Muscle layer of duodenum (tissue), 2 donors: ENCODE measurements around the gene CSN1S1.

Experiments
- H3K27ac ChIP-seq: one replicate; pipeline ENCODE4 v1.7.0; 2013; ENCODE audit warnings: mild to moderate bottlenecking, low read length
- H3K27me3 ChIP-seq: one replicate; pipeline ENCODE4 v1.7.0; 2013; ENCODE audit warnings: low read depth, mild to moderate bottlenecking, control low read depth, low read length
- H3K36me3 ChIP-seq, 2 donors: one replicate each; pipeline ENCODE4 v1.7.0; 2013; ENCODE audit warnings: low read length in 2 of 2, control low read depth in 1 of 2, mild to moderate bottlenecking in 1 of 2; ENCODE audit not compliant: insufficient read depth in 2 of 2, control insufficient read depth in 1 of 2
- H3K4me1 ChIP-seq, 2 donors: one replicate each; pipeline ENCODE4 v1.7.0; 2013; ENCODE audit warnings: low read length in 2 of 2, mild to moderate bottlenecking in 2 of 2, control low read depth in 1 of 2, moderate library complexity in 1 of 2; ENCODE audit not compliant: insufficient read depth in 2 of 2, control insufficient read depth in 1 of 2
- H3K4me3 ChIP-seq, 2 donors: one replicate each; pipeline ENCODE4 v1.7.0; 2013; ENCODE audit warnings: low read length in 2 of 2, low read depth in 1 of 2, mild to moderate bottlenecking in 1 of 2
- H3K9me3 ChIP-seq, 2 donors: one replicate each; pipeline ENCODE4 v1.7.0; 2013; ENCODE audit warnings: low read length in 2 of 2, control low read depth in 1 of 2, mild to moderate bottlenecking in 1 of 2; ENCODE audit not compliant: control insufficient read depth in 1 of 2
- donor health status: healthy.

CSN1S1 gene

DNA sequence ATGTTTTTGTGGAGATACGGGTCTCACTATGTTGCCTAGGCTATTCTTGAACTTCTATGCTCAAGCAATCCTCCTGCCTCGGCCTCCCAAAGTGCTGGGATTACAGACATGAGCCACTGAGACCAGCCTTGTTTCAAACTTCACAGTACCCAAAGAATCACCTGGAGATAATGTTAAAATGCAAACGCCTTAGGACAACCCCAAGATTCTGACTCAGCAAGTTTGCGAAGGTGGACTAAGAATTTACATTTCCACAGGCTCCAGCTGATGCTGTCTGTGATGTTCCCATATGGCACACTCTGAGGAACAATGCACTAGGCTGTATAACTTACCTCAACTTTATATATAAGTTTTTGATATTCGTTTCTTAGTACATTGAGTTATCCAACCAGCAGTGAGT is 63.9 kb downstream of the CSN1S1 start:
- H3K27me3 ChIP-seq: no peaks in the 10 kb centered on the region
- no peak overlapping the region for H3K4me3 ChIP-seq
- H3K27ac ChIP-seq: no peak overlapping the region
- no peaks in the 10 kb centered on the region for H3K36me3 ChIP-seq
- H3K4me1 ChIP-seq: no peaks in the 10 kb centered on the region
- H3K9me3 ChIP-seq: no peaks in the 10 kb centered on the region

DNA sequence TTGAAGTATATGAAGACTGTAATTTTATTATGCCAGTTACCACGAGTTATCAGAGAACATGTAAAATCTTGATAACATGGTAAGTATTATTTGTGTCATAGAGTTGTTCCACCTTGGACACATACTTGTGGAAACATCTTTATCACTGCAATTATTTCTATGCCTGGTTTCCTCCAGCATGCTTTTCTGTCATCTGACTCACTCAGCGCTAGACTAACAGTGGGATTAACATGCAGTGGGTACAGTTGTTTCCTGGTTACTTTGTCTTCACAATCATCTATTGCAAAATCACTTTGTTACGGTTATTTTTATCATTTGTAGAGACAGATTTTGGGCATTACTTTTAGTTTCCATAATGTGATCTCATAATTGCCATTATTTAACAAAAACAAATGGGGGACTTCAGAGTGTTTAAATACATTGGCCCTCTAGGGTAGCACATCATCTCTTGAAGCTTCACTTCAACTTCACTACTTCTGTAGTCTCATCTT is 64.7 kb downstream of the CSN1S1 start, which contains the start of gene STATH:
TSS of gene STATH (plus strand) at position 441 of the 491 bp plus-strand sequence. CDS start 2,472 bp downstream, outside the sequence.
- Histone ChIP-seq H3K36me3 (no peaks in the 10 kb centered on the region), H3K9me3 (no peaks in the 10 kb centered on the region)

More for the DNA sequence above, 64.7 kb downstream of the CSN1S1 start, which contains the start of gene STATH:
- no peaks in the 10 kb centered on the region for H3K27me3 ChIP-seq
- no peak within 1 kb of the TSS for H3K27ac ChIP-seq
- H3K4me1 ChIP-seq: no peaks in the 10 kb centered on the region
- H3K4me3 ChIP-seq: no peak within 1 kb of the TSS
